HCT116 (cell line): Measurements from ENCODE around the gene COPZ1. TPM values are rescaled to one million over a fixed set of nuclear protein-coding genes. Genes with fewer than 3 reads are reported as not detected.

ENCODE experiments used
- ATAC-seq: fragments of 200-7000 bp; cut with Tn5 transposase; 2 replicates; pipeline ENCODE4 v1.9.1; 2020; ENCODE audit warnings: mild to moderate bottlenecking, moderate library complexity
- BruUV-seq: library from RNA; stranded (reverse); fragments of 400-500 nt; replicated peaks from 2 replicates; lab custom pipeline; 2021; lab: Mats Ljungman, UMichigan
- CTCF ChIA-PET: fragments of 300-600 bp; sonication (Branson Sonifier 250); formaldehyde crosslinking; loops from one replicate; lab custom pipeline; 2021; ENCODE audit warnings: antibody characterized with exemption; lab: Charles Lee
- POLR2A ChIA-PET: fragments of 300-600, 350-600 bp; sonication (Branson Sonifier 250); formaldehyde crosslinking; loops from one replicate; lab custom pipeline; 2021; ENCODE audit warnings: antibody characterized with exemption; lab: Charles Lee
- RAD21 ChIA-PET, 2 experiments: fragments of 300-600 bp; sonication (Branson Sonifier 250); formaldehyde crosslinking; loops; one replicate each; lab custom pipeline; 2023; ENCODE audit warnings: low total read pairs in 2 of 2; ENCODE audit not compliant: uncharacterized antibody in 2 of 2, unreplicated experiment in 2 of 2, low non-redundant PET in 1 of 2; lab: Charles Lee
- DNase-seq: peaks from one replicate; pipeline ENCODE4 v3.0.0-alpha.2; 2010; ENCODE audit warnings: low read depth, low spot score
- H2AFZ ChIP-seq: fragments of 200-600 bp; shearing (Covaris generic), sonication (generic); 2 replicates; pipeline ENCODE4 v1.6.1; 2017; ENCODE audit warnings: low read depth, mixed run types, mixed read lengths, antibody characterized with exemption, low read length; ENCODE audit not compliant: poor library complexity, severe bottlenecking
- H3K27ac ChIP-seq: 2 replicates; pipeline ENCODE4 v1.5.1; 2012; ENCODE audit warnings: low read depth, low read length
- H3K27me3 ChIP-seq: fragments of 200-600 bp; sonication (generic); 2 replicates; pipeline ENCODE4 v1.6.1; 2016; ENCODE audit warnings: mixed run types, low read length, mixed read lengths; ENCODE audit not compliant: insufficient read depth
- H3K36me3 ChIP-seq, 2 experiments: fragments of 200-500 bp in 1 of 2; fragments of 200-600 bp in 1 of 2; sonication (Bioruptor generic) in 1 of 2; sonication (generic) in 1 of 2; 2 replicates each; pipeline versions ENCODE4 v1.5.1 to v1.6.1; 2014 to 2016; ENCODE audit warnings: low read length in 2 of 2, inconsistent platforms in 1 of 2, mixed read lengths in 1 of 2, mixed run types in 1 of 2; ENCODE audit not compliant: insufficient read depth in 2 of 2, control insufficient read depth in 1 of 2
- H3K4me1 ChIP-seq, 2 experiments: fragments of 200-600 bp in 1 of 2; sonication (generic) in 1 of 2; 2 replicates each; pipeline versions ENCODE4 v1.5.1 to v1.6.1; 2012 to 2017; ENCODE audit warnings: low read length in 2 of 2, inconsistent platforms in 1 of 2, mild to moderate bottlenecking in 1 of 2, mixed read lengths in 1 of 2, mixed run types in 1 of 2, moderate library complexity in 1 of 2; ENCODE audit not compliant: insufficient read depth in 2 of 2, control insufficient read depth in 1 of 2
- H3K4me2 ChIP-seq: fragments of 200-600 bp; sonication (generic); 2 replicates; pipeline ENCODE4 v1.6.1; 2017; ENCODE audit warnings: mixed run types, low read length, mixed read lengths
- H3K4me3 ChIP-seq, 2 experiments: fragments of 200-600 bp in 1 of 2; sonication (generic) in 1 of 2; replicated peaks in 1 of 2; 2 replicates each; pipeline ENCODE4 v1.5.1; 2011 to 2016; ENCODE audit warnings: low read length in 2 of 2, control low read depth in 1 of 2, low read depth in 1 of 2, mild to moderate bottlenecking in 1 of 2, mixed read lengths in 1 of 2, mixed run types in 1 of 2
- H3K79me2 ChIP-seq: fragments of 200-600 bp; sonication (generic); 2 replicates; pipeline ENCODE4 v1.6.1; 2017; ENCODE audit warnings: mild to moderate bottlenecking, mixed run types, low read length, moderate library complexity, mixed read lengths; ENCODE audit not compliant: insufficient read depth
- H3K9ac ChIP-seq: fragments of 200-600 bp; sonication (generic); 2 replicates; pipeline ENCODE4 v1.6.1; 2016; ENCODE audit warnings: low read length, mixed read lengths
- H3K9me2 ChIP-seq: fragments of 200-600 bp; sonication (generic), shearing (Covaris generic); 2 replicates; pipeline ENCODE4 v1.6.1; 2017; ENCODE audit warnings: mixed run types, mild to moderate bottlenecking, moderate library complexity; ENCODE audit not compliant: insufficient read depth
- H3K9me3 ChIP-seq, 2 experiments: fragments of 200-500 bp in 1 of 2; fragments of 200-600 bp in 1 of 2; sonication (Bioruptor generic) in 1 of 2; sonication (generic) in 1 of 2; 2 replicates each; pipeline ENCODE4 v1.6.1; 2014 to 2017; ENCODE audit warnings: low read length in 2 of 2, mixed read lengths in 2 of 2, inconsistent platforms in 1 of 2, low read depth in 1 of 2, mild to moderate bottlenecking in 1 of 2, mixed run types in 1 of 2, moderate library complexity in 1 of 2; ENCODE audit not compliant: control insufficient read depth in 1 of 2, insufficient read depth in 1 of 2
- H4K20me1 ChIP-seq: fragments of 200-600 bp; sonication (generic), shearing (Covaris generic); 2 replicates; pipeline ENCODE4 v1.6.1; 2017; ENCODE audit warnings: mixed run types, mild to moderate bottlenecking, moderate library complexity; ENCODE audit not compliant: insufficient read depth
- ATF3 ChIP-seq: IDR thresholded peaks from 2 replicates; pipeline ENCODE4 v1.6.1; 2012
- CBX3 ChIP-seq: IDR thresholded peaks from 2 replicates; pipeline ENCODE4 v1.6.1; 2012; ENCODE audit warnings: low read depth
- CEBPB ChIP-seq: IDR thresholded peaks from 2 replicates; pipeline ENCODE4 v1.6.1; 2012; ENCODE audit warnings: low read depth
- EGR1 ChIP-seq: IDR thresholded peaks from 2 replicates; pipeline ENCODE4 v1.6.1; 2012; ENCODE audit warnings: low read depth
- ELF1 ChIP-seq: IDR thresholded peaks from 2 replicates; pipeline ENCODE4 v1.6.1; 2012; ENCODE audit warnings: low read depth, borderline replicate concordance
- EZH2 ChIP-seq: fragments of 200-600 bp; sonication (generic); IDR thresholded peaks from 2 replicates; pipeline ENCODE4 v1.6.1; 2017; ENCODE audit warnings: antibody characterized with exemption, mixed run types
- POLR2AphosphoS5 ChIP-seq: IDR thresholded peaks from 2 replicates; pipeline ENCODE4 v1.6.1; 2011; ENCODE audit warnings: mild to moderate bottlenecking, low read depth, low read length, moderate library complexity
- REST ChIP-seq: IDR thresholded peaks from 2 replicates; pipeline ENCODE4 v1.6.1; 2012; ENCODE audit warnings: low read depth
- SIN3A ChIP-seq: IDR thresholded peaks from 2 replicates; pipeline ENCODE4 v1.6.1; 2012; ENCODE audit warnings: low read depth
- TCF7L2 ChIP-seq: IDR thresholded peaks from 2 replicates; pipeline ENCODE4 v1.7.0; 2011; ENCODE audit warnings: borderline replicate concordance, inconsistent platforms; ENCODE audit not compliant: insufficient read depth, insufficient read length; ENCODE audit errors: extremely low read depth
- YY1 ChIP-seq: IDR thresholded peaks from 2 replicates; pipeline ENCODE4 v1.6.1; 2011; ENCODE audit warnings: low read length, low read depth, moderate library complexity, mild to moderate bottlenecking; ENCODE audit not compliant: insufficient replicate concordance; ENCODE audit errors: extremely low read depth
- ZBTB33 ChIP-seq: IDR thresholded peaks from 2 replicates; pipeline ENCODE4 v1.6.1; 2011; ENCODE audit warnings: mild to moderate bottlenecking, low read length, moderate library complexity; ENCODE audit not compliant: insufficient replicate concordance; ENCODE audit errors: extremely low read depth
- ZFX ChIP-seq: fragments of 450-650 bp; IDR thresholded peaks from 2 replicates; pipeline ENCODE4 v1.6.1; 2017
- intact Hi-C: fragments of 100-400 bp; cut with micrococcal nuclease; formaldehyde crosslinking; loops from 2 replicates; pipeline ENCODE4 v1.10.0; 2022
- total RNA-seq: library from RNA; stranded (reverse); gene quantifications from one replicate; pipeline ENCODE4 v1.2.1, GENCODE V29; 2021; ENCODE audit not compliant: unreplicated experiment

COPZ1 gene
- total RNA-seq, 1 experiment from 2014 or later: 191 TPM

GRCh38 chr12:54386403-54387113, 61.6 kb downstream of the COPZ1 start (continued):
- TF ChIP-seq ZBTB33 (no peak), POLR2AphosphoS5 (no peak), YY1 (no peak), ELF1 (no peak), CBX3 (no peak)
- TF ChIP-seq, all 23 proteins: peak for 0

GRCh38 chr12:54387114-54387467, 62.2 kb downstream of the COPZ1 start:
- Histone ChIP-seq H3K9ac (no peak overlapping the region), H3K4me2 (no peak overlapping the region), H3K4me1 (peaks cover 27 to 81% of the 10 kb centered on the region in 2 experiments), H3K79me2 (no peaks in the 10 kb centered on the region), H4K20me1 (no peaks in the 10 kb centered on the region), H2AFZ (no peak overlapping the region), H3K27me3 (no peaks in the 10 kb centered on the region), H3K9me2 (no peaks in the 10 kb centered on the region), H3K27ac (no peak overlapping the region), H3K4me3 (no peak overlapping the region), H3K36me3 (no peaks in the 10 kb centered on the region), H3K9me3 (no peaks in the 10 kb centered on the region)
- no peak for DNase-seq
- CTCF ChIA-PET: interaction anchor here (0.9 to 2.3 kb wide), 5 partner anchors 8 to 62 kb away, joined by 3 to 18 read pairs (median 5); partner anchors contain the start of gene COPZ1
- TF ChIP-seq CEBPB: no peak
- no peak for TF ChIP-seq ZFX
- no peak for TF ChIP-seq EGR1
- no peak for TF ChIP-seq ATF3
- TF ChIP-seq TCF7L2: no peak
- no peak for TF ChIP-seq EZH2
- TF ChIP-seq SIN3A: no peak
- TF ChIP-seq REST: no peak
- BruUV-seq: no TSS peak
- POLR2A ChIA-PET: no interaction called here
- no peak for ATAC-seq
- intact Hi-C loops: no loop called here
- RAD21 ChIA-PET: no interaction called here
